ENCODE data around the gene NEGR1.

Gene NEGR1

GRCh38 chr1:71357708-71358107 lies 924.6 kb downstream of the NEGR1 start:
- H3K36me3 ChIP-seq (ENCODE audit: insufficient read depth, low read length) = no peaks in the 10 kb centered on the region
- no peaks in the 10 kb centered on the region for H3K9me3 ChIP-seq (ENCODE audit: control insufficient read depth, insufficient read depth, low read length)
- H3K4me1 ChIP-seq (ENCODE audit: insufficient read depth, low read length) = no peaks in the 10 kb centered on the region
- H3K9ac ChIP-seq (ENCODE audit: low read depth, low read length) = no peak overlapping the region

GRCh38 chr1:71351438-71351837 lies 930.9 kb downstream of the NEGR1 start:
- no peaks in the 10 kb centered on the region for H3K9me3 ChIP-seq (ENCODE audit: control insufficient read depth, insufficient read depth, low read length)
- no peaks in the 10 kb centered on the region for H3K36me3 ChIP-seq (ENCODE audit: insufficient read depth, low read length)
- H3K9ac ChIP-seq (ENCODE audit: low read depth, low read length) = no peak overlapping the region
- no peaks in the 10 kb centered on the region for H3K4me1 ChIP-seq (ENCODE audit: insufficient read depth, low read length)

- Histone ChIP-seq H3K9ac (ENCODE audit: low read depth, low read length) (no peak overlapping the region), H3K4me1 (ENCODE audit: insufficient read depth, low read length) (no peaks in the 10 kb centered on the region), H3K36me3 (ENCODE audit: insufficient read depth, low read length) (no peaks in the 10 kb centered on the region), H3K9me3 (ENCODE audit: control insufficient read depth, insufficient read depth, low read length) (no peaks in the 10 kb centered on the region)
These were observed 931.5 kb downstream of the NEGR1 start for GRCh38 chr1:71350805-71351204.

GRCh38 chr1:71350330-71350729 lies 932.0 kb downstream of the NEGR1 start:
- Histone ChIP-seq H3K9me3 (ENCODE audit: control insufficient read depth, insufficient read depth, low read length) (no peaks in the 10 kb centered on the region), H3K9ac (ENCODE audit: low read depth, low read length) (no peak overlapping the region), H3K4me1 (ENCODE audit: insufficient read depth, low read length) (no peaks in the 10 kb centered on the region), H3K36me3 (ENCODE audit: insufficient read depth, low read length) (no peaks in the 10 kb centered on the region)

Measured in ES-I3 (cell line).